ENCODE results near the gene MAPKAPK2.

MAPKAPK2 gene

DNA sequence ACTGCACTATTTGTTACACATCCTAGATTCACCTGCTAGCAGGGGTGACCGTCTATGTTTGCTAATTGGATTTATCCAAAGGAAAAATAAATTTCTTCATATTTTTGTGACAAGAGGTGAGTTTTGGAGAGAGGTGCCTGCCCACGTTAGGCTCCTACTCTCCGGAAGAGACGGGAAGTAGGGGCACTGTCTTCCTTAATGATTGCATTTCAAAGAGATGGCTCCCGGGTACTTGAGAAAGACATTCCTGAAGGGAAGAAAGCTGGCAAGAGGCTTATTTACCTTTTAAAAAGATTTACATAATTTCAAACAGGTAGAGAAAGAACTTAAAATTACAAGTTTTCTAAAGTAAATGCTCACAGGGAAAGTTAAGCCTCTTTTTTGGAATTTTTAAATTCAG is 67.2 kb downstream of the MAPKAPK2 start:
- H3K27me3 ChIP-seq: no peaks in the 10 kb centered on the region
- no peaks in the 10 kb centered on the region for H3K4me1 ChIP-seq
- H3K9me3 ChIP-seq: no peaks in the 10 kb centered on the region
- intact Hi-C loops (cut with DNase I; ENCODE audit: low total_unique reads): no loop called here
- TF ChIP-seq, protein P1, sequence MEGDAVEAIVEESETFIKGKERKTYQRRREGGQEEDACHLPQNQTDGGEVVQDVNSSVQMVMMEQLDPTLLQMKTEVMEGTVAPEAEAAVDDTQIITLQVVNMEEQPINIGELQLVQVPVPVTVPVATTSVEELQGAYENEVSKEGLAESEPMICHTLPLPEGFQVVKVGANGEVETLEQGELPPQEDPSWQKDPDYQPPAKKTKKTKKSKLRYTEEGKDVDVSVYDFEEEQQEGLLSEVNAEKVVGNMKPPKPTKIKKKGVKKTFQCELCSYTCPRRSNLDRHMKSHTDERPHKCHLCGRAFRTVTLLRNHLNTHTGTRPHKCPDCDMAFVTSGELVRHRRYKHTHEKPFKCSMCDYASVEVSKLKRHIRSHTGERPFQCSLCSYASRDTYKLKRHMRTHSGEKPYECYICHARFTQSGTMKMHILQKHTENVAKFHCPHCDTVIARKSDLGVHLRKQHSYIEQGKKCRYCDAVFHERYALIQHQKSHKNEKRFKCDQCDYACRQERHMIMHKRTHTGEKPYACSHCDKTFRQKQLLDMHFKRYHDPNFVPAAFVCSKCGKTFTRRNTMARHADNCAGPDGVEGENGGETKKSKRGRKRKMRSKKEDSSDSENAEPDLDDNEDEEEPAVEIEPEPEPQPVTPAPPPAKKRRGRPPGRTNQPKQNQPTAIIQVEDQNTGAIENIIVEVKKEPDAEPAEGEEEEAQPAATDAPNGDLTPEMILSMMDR (IDR thresholded peaks at IDR 0.05): no peak
- no peak overlapping the region for H3K27ac ChIP-seq
- H3K36me3 ChIP-seq: no peaks in the 10 kb centered on the region
- H3K4me3 ChIP-seq: no peak overlapping the region
- DNase-seq: no peak

DNA sequence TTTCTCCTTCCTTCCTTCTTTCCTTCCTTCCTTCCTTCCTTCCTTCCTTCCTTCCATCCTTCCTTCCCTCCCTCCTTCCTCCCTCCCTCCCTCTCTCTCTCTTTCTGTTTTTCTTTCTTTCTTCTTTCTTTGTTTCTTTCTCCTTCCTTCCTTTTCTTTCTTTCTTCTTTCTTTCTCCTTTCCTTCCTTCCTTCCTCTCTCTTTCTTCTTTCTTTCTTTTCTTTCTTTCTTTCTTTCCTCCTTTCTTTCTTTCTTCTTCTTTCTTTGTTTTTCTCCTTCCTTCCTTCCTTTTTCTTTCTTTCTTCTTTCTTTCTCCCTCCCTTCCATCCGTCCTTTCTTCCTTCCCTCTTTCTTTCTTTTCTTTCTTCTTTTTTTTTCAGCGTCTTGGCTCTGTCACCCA is 67.8 kb downstream of the MAPKAPK2 start:
- no peak overlapping the region for H3K4me3 ChIP-seq
- H3K27me3 ChIP-seq: no peaks in the 10 kb centered on the region
- intact Hi-C loops (cut with DNase I; ENCODE audit: low total_unique reads): no loop called here
- no peaks in the 10 kb centered on the region for H3K36me3 ChIP-seq
- H3K4me1 ChIP-seq: no peaks in the 10 kb centered on the region
- H3K9me3 ChIP-seq: no peaks in the 10 kb centered on the region
- H3K27ac ChIP-seq: no peak overlapping the region
- no peak for DNase-seq
- TF ChIP-seq, protein P1 (IDR thresholded peaks at IDR 0.05): no peak

DNA sequence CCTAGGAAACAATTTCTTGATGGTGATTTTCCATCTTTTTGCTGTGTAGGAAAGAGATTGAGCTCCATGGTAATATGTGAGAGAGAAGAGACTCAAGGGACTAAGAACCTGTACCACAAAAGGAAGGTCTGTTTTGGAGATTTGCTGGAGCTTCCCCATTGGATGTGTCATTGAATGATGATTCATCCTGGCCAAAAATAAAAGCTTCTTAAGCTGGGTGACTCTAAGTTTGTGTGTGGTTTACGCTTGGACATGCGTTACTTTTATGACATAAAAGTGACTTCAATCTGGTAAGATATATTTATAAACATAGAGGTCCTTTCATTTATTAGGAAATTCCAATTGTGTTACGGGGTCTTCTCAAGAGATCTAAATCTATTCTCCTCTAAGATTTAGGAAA is 68.4 kb downstream of the MAPKAPK2 start:
- TF ChIP-seq, protein P1 (IDR thresholded peaks at IDR 0.05): no peak
- DNase-seq: no peak
- Histone ChIP-seq H3K4me3 (no peak overlapping the region), H3K27ac (no peak overlapping the region), H3K27me3 (no peaks in the 10 kb centered on the region), H3K36me3 (no peaks in the 10 kb centered on the region), H3K4me1 (no peaks in the 10 kb centered on the region), H3K9me3 (no peaks in the 10 kb centered on the region)
- intact Hi-C loops (cut with DNase I; ENCODE audit: low total_unique reads): no loop called here

DNA sequence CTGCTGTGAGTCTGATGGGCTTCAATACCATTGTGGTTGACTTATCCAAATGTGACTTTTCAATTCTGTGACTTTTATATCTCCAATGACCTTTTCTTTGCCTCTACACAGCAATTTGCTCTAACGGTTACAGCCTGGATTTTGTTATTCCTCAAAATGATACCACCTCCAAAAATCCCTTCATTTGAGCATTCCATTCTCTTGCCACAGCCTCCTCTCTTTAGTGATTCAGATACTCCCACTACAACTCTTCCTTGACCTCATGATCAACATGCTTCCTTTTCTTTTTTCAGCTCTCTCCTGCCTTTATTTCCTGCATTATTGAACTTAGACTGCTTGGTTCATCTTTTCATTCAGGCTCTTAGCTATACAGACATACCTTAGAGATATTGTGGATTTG is 69.3 kb downstream of the MAPKAPK2 start:
- TF ChIP-seq, protein P1 (IDR thresholded peaks at IDR 0.05): no peak
- H3K9me3 ChIP-seq: no peaks in the 10 kb centered on the region
- no peak for DNase-seq
- peaks cover 0 to under 1% of the 10 kb centered on the region in 2 donors for H3K27me3 ChIP-seq
- intact Hi-C loops (cut with DNase I; ENCODE audit: low total_unique reads): no loop called here
- no peak overlapping the region for H3K4me3 ChIP-seq
- H3K4me1 ChIP-seq: no peaks in the 10 kb centered on the region
- no peaks in the 10 kb centered on the region for H3K36me3 ChIP-seq
- no peak overlapping the region for H3K27ac ChIP-seq

DNA sequence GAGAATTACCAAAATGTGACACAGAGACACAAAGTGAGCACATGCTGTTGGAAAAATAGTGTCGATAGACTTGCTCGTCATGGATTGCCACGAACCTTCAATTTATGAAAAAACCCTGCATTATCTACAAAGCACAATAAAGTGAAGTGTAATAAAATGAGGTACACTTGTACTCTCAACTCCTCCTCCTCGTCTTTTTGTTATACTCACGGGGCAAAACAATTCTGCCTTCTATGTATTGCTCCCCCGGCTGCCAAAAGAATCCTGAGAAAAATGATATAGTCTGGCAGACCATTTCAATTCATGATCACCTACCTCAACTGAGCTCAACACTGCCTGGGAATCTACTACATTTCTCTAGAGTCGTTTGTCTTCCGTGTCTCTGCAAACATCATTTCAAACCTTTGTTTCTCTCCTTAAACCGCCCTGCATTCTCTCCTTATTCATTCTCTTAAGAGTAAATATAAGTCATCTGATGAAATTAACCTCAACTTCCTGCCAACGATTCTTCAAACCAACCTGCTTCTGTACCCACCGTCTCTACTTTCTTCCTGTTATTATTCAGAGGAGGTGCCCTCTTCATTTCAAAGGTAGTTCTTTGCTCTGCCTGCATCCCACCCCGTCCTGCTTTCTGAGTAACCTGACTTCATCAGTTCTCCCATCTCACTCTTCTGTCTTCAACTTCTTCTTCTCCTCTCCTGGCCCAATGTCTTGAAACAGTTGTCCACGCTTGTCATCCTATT is 73.0 kb downstream of the MAPKAPK2 start:
- Histone ChIP-seq H3K27me3 (peaks cover 0 to 6% of the 10 kb centered on the region in 2 donors), H3K27ac (no peak overlapping the region), H3K36me3 (no peaks in the 10 kb centered on the region), H3K4me1 (no peaks in the 10 kb centered on the region), H3K9me3 (no peaks in the 10 kb centered on the region), H3K4me3 (no peak overlapping the region)
- intact Hi-C loops (cut with DNase I; ENCODE audit: low total_unique reads): no loop called here
- TF ChIP-seq, protein P1 (IDR thresholded peaks at IDR 0.05): no peak
- DNase-seq: no peak

All from tibial artery (tissue), 4 donors.